ENCODE measurements around the gene ARHGAP24. TPM values are rescaled to one million over a fixed set of nuclear protein-coding genes. Genes with fewer than 3 reads are reported as not detected.

Gene ARHGAP24
- total and polyA plus RNA-seq, 5 donors from 2014 or later: 0.14 to 0.53 (median 0.35) TPM; not detected in 2

DNA sequence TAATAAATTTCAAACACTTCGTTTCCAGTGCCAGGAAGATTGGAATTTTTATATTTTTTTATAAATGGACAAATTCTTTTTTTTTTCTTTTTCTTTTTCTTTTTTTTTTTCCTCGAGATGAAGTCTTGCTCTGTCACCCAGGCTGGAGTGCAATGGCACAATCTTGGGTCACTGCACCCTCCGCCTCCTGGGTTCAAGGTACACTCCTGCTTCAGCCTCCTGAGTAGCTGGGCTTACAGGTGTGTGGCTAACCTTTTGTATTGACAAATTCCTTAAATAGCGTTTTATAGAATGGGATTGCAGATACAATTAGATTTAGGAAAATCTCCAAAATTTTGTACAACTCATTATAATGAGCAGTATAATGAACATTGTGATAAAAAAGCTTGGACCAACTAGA, 328.9 kb downstream of the ARHGAP24 start:
- H3K27ac ChIP-seq (ENCODE audit: insufficient read depth, low read length, poor library complexity, severe bottlenecking): no peak overlapping the region
- no peak for ATAC-seq (ENCODE audit: low read depth in 2 of 2)
- DNase-seq: no peak
- H3K27ac Mint-ChIP-seq: no peak overlapping the region
- H3K4me3 ChIP-seq (ENCODE audit: low read depth, low read length): no peak overlapping the region
- no peaks in the 10 kb centered on the region for H3K4me1 ChIP-seq (ENCODE audit: control insufficient read depth, insufficient read depth, low read length, poor library complexity, severe bottlenecking)
- H3K4me3 Mint-ChIP-seq: no peak overlapping the region
- H3K9me3 Mint-ChIP-seq: peaks cover 0 to 4% (median 0%) of the 10 kb centered on the region in 7 donors
- H3K36me3 ChIP-seq (ENCODE audit: control insufficient read depth, insufficient read depth, low read length): no peaks in the 10 kb centered on the region
- no peaks in the 10 kb centered on the region for H3K27me3 ChIP-seq (ENCODE audit: control insufficient read depth, insufficient read depth, low read length)
- H3K9me3 ChIP-seq (ENCODE audit: control insufficient read depth in 2 of 2, low read length in 2 of 2): no peaks in the 10 kb centered on the region
- no peaks in the 10 kb centered on the region for H3K4me1 Mint-ChIP-seq
- no peaks in the 10 kb centered on the region for H3K36me3 Mint-ChIP-seq
- H3K27me3 Mint-ChIP-seq: no peaks in the 10 kb centered on the region

DNA sequence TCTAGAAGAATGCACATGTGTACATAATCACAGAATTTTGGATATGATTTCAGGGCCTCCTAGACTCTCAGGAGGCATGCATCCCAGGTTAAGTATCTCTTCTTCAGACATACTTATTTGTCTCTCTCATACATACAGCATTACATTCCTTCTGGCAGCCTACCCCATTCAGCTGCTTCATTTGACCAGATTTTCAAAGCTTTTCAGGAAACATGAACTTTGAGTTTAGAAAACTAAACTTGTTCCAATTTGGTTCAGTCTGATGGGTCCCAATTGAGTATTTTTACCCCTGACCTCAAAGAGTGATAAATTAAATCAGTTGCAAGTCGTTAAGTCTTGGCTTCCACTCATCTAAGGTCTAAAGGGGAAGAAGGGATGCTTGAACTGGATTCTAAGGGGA, 330.9 kb downstream of the ARHGAP24 start:
- Mint-ChIP-seq H3K27me3 (no peaks in the 10 kb centered on the region), H3K27ac (no peak overlapping the region), H3K4me3 (no peak overlapping the region), H3K4me1 (no peaks in the 10 kb centered on the region), H3K36me3 (no peaks in the 10 kb centered on the region), H3K9me3 (peaks cover 0 to 5% (median 0%) of the 10 kb centered on the region in 7 donors)
- DNase-seq (no peak), ATAC-seq (ENCODE audit: low read depth in 2 of 2) (no peak)
- Histone ChIP-seq H3K9me3 (ENCODE audit: control insufficient read depth in 2 of 2, low read length in 2 of 2) (no peaks in the 10 kb centered on the region), H3K36me3 (ENCODE audit: control insufficient read depth, insufficient read depth, low read length) (no peaks in the 10 kb centered on the region), H3K27me3 (ENCODE audit: control insufficient read depth, insufficient read depth, low read length) (no peaks in the 10 kb centered on the region), H3K4me3 (ENCODE audit: low read depth, low read length) (no peak overlapping the region), H3K27ac (ENCODE audit: insufficient read depth, low read length, poor library complexity, severe bottlenecking) (no peak overlapping the region), H3K4me1 (ENCODE audit: control insufficient read depth, insufficient read depth, low read length, poor library complexity, severe bottlenecking) (no peaks in the 10 kb centered on the region)

DNA sequence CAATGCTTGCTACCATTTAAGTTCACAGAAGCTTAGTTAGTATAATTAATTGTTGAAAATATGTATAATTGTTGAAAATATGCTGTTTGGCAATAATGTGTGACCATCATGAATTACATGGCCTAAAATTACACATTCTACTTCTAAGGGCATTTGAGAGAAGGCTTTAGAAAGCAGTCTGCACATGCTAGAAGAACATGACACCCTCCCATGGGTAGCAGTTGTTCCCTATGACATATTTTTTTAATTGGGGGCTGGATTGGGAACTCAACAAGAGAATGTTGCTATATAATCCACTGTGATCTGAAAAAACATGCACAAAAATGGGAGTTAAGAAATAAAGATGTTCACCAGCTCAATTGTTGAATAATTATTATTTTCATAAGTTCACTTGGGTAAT, 331.4 kb downstream of the ARHGAP24 start:
- H3K36me3 Mint-ChIP-seq: no peaks in the 10 kb centered on the region
- H3K27me3 Mint-ChIP-seq: no peaks in the 10 kb centered on the region
- Histone ChIP-seq H3K27me3 (ENCODE audit: control insufficient read depth, insufficient read depth, low read length) (no peaks in the 10 kb centered on the region), H3K4me3 (ENCODE audit: low read depth, low read length) (no peak overlapping the region), H3K9me3 (ENCODE audit: control insufficient read depth in 2 of 2, low read length in 2 of 2) (no peaks in the 10 kb centered on the region), H3K36me3 (ENCODE audit: control insufficient read depth, insufficient read depth, low read length) (no peaks in the 10 kb centered on the region), H3K4me1 (ENCODE audit: control insufficient read depth, insufficient read depth, low read length, poor library complexity, severe bottlenecking) (no peaks in the 10 kb centered on the region), H3K27ac (ENCODE audit: insufficient read depth, low read length, poor library complexity, severe bottlenecking) (no peak overlapping the region)
- H3K4me1 Mint-ChIP-seq: no peaks in the 10 kb centered on the region
- ATAC-seq (ENCODE audit: low read depth in 2 of 2) (no peak), DNase-seq (no peak)
- H3K4me3 Mint-ChIP-seq: no peak overlapping the region
- no peak overlapping the region for H3K27ac Mint-ChIP-seq
- H3K9me3 Mint-ChIP-seq: peaks cover 0 to 5% (median 0%) of the 10 kb centered on the region in 7 donors

DNA sequence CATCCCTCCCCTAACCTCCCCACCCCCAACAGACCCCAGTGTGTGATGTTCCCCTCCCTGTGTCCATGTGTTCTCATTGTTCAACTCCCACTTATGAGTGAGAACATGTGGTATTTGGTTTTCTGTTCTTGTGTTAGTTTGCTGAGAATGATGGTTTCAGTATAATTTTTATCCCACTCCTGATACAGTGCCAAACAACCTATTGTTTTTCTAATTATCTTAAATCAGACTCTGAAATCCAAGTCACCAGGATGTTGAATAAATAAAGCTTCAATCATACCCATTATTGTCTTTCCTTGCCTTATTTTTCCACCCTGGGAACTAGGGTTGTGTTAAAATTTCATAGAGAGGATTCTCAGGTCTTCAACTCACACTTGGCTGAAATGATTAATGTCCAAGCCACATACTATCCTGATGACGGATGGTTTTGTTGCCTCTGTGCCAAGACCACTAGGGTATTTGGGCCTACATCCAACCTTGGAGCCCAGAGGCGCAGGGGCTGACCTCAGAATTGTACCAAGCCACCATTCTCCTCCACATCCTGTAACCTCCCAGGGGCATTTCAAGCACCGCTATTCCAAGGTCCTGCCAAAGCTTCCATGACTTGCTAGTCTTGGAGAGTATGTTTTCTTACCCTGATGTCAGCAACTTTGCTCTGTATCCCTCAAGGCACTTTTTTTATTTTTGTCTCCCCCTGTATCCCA, 332.4 kb downstream of the ARHGAP24 start:
- no peaks in the 10 kb centered on the region for H3K9me3 ChIP-seq (ENCODE audit: control insufficient read depth in 2 of 2, low read length in 2 of 2)
- Mint-ChIP-seq H3K27ac (no peak overlapping the region), H3K4me1 (no peaks in the 10 kb centered on the region), H3K36me3 (no peaks in the 10 kb centered on the region), H3K4me3 (no peak overlapping the region), H3K9me3 (peaks cover 0 to 5% (median 0%) of the 10 kb centered on the region in 7 donors), H3K27me3 (no peaks in the 10 kb centered on the region)
- H3K4me3 ChIP-seq (ENCODE audit: low read depth, low read length): no peak overlapping the region
- H3K27me3 ChIP-seq (ENCODE audit: control insufficient read depth, insufficient read depth, low read length): no peaks in the 10 kb centered on the region
- ATAC-seq (ENCODE audit: low read depth in 2 of 2) (no peak), DNase-seq (no peak)
- H3K4me1 ChIP-seq (ENCODE audit: control insufficient read depth, insufficient read depth, low read length, poor library complexity, severe bottlenecking): no peaks in the 10 kb centered on the region
- no peaks in the 10 kb centered on the region for H3K36me3 ChIP-seq (ENCODE audit: control insufficient read depth, insufficient read depth, low read length)
- H3K27ac ChIP-seq (ENCODE audit: insufficient read depth, low read length, poor library complexity, severe bottlenecking): no peak overlapping the region

DNA sequence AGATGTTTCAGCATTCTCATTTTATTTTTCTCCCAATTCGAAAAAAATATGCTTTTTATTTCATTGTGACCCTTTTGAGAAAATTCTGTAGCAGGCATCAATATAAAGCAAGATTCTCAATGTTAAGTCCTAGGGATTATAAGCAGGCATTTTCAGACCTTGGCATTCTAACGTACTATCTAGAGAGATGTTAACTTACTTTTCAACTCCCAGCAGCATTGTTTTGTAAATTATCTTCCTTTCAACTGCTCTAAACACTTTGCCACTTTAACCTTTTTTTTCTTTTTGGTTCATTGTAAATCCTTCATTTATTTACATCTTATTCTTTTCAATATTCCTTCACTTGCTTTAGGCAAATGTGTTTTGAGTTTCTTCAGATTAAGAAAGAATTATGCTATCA, 333.2 kb downstream of the ARHGAP24 start:
- H3K4me3 ChIP-seq (ENCODE audit: low read depth, low read length): no peak overlapping the region
- Mint-ChIP-seq H3K36me3 (no peaks in the 10 kb centered on the region), H3K4me3 (no peak overlapping the region), H3K9me3 (peaks cover 0 to 5% (median 0%) of the 10 kb centered on the region in 7 donors), H3K4me1 (no peaks in the 10 kb centered on the region), H3K27me3 (no peaks in the 10 kb centered on the region), H3K27ac (no peak overlapping the region)
- H3K27ac ChIP-seq (ENCODE audit: insufficient read depth, low read length, poor library complexity, severe bottlenecking): no peak overlapping the region
- no peaks in the 10 kb centered on the region for H3K27me3 ChIP-seq (ENCODE audit: control insufficient read depth, insufficient read depth, low read length)
- ATAC-seq (ENCODE audit: low read depth in 2 of 2) (no peak), DNase-seq (no peak)
- H3K9me3 ChIP-seq (ENCODE audit: control insufficient read depth in 2 of 2, low read length in 2 of 2): no peaks in the 10 kb centered on the region
- no peaks in the 10 kb centered on the region for H3K36me3 ChIP-seq (ENCODE audit: control insufficient read depth, insufficient read depth, low read length)
- no peaks in the 10 kb centered on the region for H3K4me1 ChIP-seq (ENCODE audit: control insufficient read depth, insufficient read depth, low read length, poor library complexity, severe bottlenecking)

DNA sequence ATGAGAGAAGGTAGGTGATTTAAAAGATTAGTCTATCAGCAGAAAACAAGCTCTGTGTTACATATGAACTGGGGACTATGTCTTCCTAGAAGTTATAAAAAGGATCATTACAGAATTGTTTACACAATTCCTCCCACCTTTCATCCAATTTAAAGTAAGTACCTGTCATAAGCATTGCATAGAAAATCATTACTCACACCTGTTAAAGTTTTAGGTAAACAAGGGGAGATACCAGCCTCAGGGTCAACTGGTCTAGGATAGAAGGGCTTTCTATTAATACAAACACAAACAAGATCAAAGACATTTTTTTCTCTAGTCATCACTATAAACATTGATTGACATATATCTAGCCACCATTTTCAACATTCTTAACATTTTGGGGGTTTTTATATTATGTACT, 333.9 kb downstream of the ARHGAP24 start:
- H3K27ac ChIP-seq (ENCODE audit: insufficient read depth, low read length, poor library complexity, severe bottlenecking): no peak overlapping the region
- no peaks in the 10 kb centered on the region for H3K4me1 ChIP-seq (ENCODE audit: control insufficient read depth, insufficient read depth, low read length, poor library complexity, severe bottlenecking)
- H3K9me3 ChIP-seq (ENCODE audit: control insufficient read depth in 2 of 2, low read length in 2 of 2): no peaks in the 10 kb centered on the region
- peaks cover 0 to 5% (median 0%) of the 10 kb centered on the region in 7 donors for H3K9me3 Mint-ChIP-seq
- ATAC-seq (ENCODE audit: low read depth in 2 of 2) (no peak), DNase-seq (no peak)
- H3K4me1 Mint-ChIP-seq: no peaks in the 10 kb centered on the region
- no peaks in the 10 kb centered on the region for H3K36me3 Mint-ChIP-seq
- no peaks in the 10 kb centered on the region for H3K27me3 Mint-ChIP-seq
- no peaks in the 10 kb centered on the region for H3K27me3 ChIP-seq (ENCODE audit: control insufficient read depth, insufficient read depth, low read length)
- no peaks in the 10 kb centered on the region for H3K36me3 ChIP-seq (ENCODE audit: control insufficient read depth, insufficient read depth, low read length)
- no peak overlapping the region for H3K4me3 ChIP-seq (ENCODE audit: low read depth, low read length)
- H3K4me3 Mint-ChIP-seq: no peak overlapping the region
- no peak overlapping the region for H3K27ac Mint-ChIP-seq

DNA sequence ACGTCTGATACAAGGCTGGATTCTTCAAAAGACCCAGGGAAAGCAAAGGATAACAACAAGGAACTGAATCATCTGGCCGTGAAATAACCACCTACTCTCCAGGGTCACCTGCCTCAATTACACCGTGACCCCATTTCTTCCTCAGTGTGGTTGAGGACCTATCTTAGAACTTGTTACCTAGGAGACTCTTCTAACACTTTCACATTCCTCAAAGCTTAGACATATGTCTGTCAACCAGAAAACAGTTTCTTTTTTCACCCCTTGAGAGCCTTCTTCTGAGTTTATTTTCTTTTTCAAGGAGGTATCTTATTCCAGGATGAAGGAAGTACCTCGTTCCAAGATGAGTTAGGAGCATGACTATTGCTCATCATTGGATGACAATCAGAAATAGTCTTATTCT, 337.8 kb downstream of the ARHGAP24 start:
- H3K36me3 ChIP-seq (ENCODE audit: control insufficient read depth, insufficient read depth, low read length): no peaks in the 10 kb centered on the region

DNA sequence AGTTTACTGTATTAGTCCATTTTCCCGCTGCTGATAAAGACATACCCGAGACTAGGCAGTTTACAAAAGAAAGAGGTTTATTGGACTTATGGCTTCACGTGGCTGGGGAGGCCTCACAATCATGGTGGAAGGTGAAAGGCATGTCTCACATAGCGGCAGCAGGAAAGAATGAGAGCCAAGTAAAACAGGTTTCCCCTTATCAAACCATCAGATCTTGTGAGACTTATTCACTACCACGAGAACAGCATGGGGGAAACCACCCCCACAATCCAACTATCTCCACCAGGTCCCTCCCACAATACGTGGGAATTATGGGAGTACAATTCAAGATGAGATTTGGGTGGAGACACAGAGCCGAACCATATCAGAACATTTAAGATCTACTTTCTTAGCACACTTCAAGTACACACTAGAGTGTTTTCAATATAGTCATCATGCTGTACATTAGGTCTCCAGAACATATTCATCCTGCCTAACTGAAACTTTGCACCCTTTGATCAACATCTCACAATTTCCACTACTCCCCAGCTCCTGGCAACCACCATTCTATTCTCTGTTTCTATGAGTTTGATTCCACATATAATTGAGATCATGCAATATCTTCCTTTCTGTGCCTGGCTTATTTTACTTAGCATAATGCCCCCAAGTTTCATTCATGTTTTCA, 341.0 kb downstream of the ARHGAP24 start:
- H3K4me1 Mint-ChIP-seq: no peaks in the 10 kb centered on the region

More for the DNA sequence above, 337.8 kb downstream of the ARHGAP24 start:
- Mint-ChIP-seq H3K27ac (no peak overlapping the region), H3K27me3 (no peaks in the 10 kb centered on the region), H3K4me1 (no peaks in the 10 kb centered on the region), H3K9me3 (peaks cover 0 to 11% (median 2%) of the 10 kb centered on the region in 7 donors), H3K36me3 (no peaks in the 10 kb centered on the region), H3K4me3 (no peak overlapping the region)
- ATAC-seq (ENCODE audit: low read depth in 2 of 2) (no peak), DNase-seq (no peak)
- no peaks in the 10 kb centered on the region for H3K9me3 ChIP-seq (ENCODE audit: control insufficient read depth in 2 of 2, low read length in 2 of 2)
- no peak overlapping the region for H3K4me3 ChIP-seq (ENCODE audit: low read depth, low read length)
- no peak overlapping the region for H3K27ac ChIP-seq (ENCODE audit: insufficient read depth, low read length, poor library complexity, severe bottlenecking)
- no peaks in the 10 kb centered on the region for H3K4me1 ChIP-seq (ENCODE audit: control insufficient read depth, insufficient read depth, low read length, poor library complexity, severe bottlenecking)
- H3K27me3 ChIP-seq (ENCODE audit: control insufficient read depth, insufficient read depth, low read length): no peaks in the 10 kb centered on the region

More for the DNA sequence above, 341.0 kb downstream of the ARHGAP24 start:
- H3K36me3 Mint-ChIP-seq: no peaks in the 10 kb centered on the region
- no peak for DNase-seq
- H3K27ac Mint-ChIP-seq: no peak overlapping the region
- H3K4me3 ChIP-seq (ENCODE audit: low read depth, low read length): no peak overlapping the region
- peaks cover 0 to 4% of the 10 kb centered on the region in 2 experiments for H3K9me3 ChIP-seq (ENCODE audit: control insufficient read depth in 2 of 2, low read length in 2 of 2)
- H3K36me3 ChIP-seq (ENCODE audit: control insufficient read depth, insufficient read depth, low read length): no peaks in the 10 kb centered on the region
- H3K27ac ChIP-seq (ENCODE audit: insufficient read depth, low read length, poor library complexity, severe bottlenecking): no peak overlapping the region
- no peaks in the 10 kb centered on the region for H3K27me3 ChIP-seq (ENCODE audit: control insufficient read depth, insufficient read depth, low read length)
- peaks cover 0 to 11% (median 3%) of the 10 kb centered on the region in 7 donors for H3K9me3 Mint-ChIP-seq
- ATAC-seq (ENCODE audit: low read depth in 2 of 2): no peak
- no peaks in the 10 kb centered on the region for H3K4me1 ChIP-seq (ENCODE audit: control insufficient read depth, insufficient read depth, low read length, poor library complexity, severe bottlenecking)
- no peaks in the 10 kb centered on the region for H3K27me3 Mint-ChIP-seq
- no peak overlapping the region for H3K4me3 Mint-ChIP-seq

Data from CD4-positive, CD25-positive, alpha-beta regulatory T cell (primary cell).